ENCODE data around the gene MAST4. TPM values are rescaled to one million over a fixed set of nuclear protein-coding genes. Genes with fewer than 3 reads are reported as not detected.

The MAST4 gene
- total and polyA plus RNA-seq, 2 of the 13 experiments (the other 11 are each of a cell fraction or from before 2014, with no cell fraction given), result 3.4 to 3.7 TPM

DNA sequence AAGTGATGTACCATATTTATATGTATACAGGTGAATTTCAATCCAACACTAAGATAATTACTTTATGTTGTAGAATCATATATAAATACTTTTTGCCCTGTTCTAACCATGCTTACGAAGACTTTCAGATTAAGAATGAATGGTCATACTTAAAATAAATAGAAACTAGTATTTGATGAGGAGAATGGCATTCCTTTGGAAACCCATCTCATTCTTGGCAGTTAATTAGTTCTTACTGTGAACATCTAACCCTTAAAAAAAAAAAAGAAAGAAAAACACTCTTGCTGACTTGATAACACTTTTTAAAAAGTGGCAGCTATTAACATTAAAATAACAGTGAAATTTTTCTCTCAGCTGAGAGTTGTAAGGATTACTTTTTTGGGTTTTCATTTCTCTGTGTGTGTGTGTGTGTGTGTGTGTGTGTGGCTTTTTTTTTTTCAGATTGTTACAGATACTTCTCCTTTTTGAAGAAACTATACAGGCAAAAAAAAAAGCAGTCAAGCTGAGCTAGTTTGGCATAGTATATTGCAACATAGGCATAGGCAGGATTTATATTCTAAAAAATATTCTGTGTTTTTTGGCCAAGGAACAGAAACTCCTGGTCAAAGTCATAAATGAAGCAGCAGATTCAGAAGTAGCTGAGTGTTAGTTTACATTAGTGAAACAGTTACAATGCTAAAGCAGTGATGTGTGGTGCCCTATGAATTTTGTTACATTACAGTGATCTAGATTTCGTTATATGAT, 436.9 kb downstream of the MAST4 start:
- no TSS peak for BruUV-seq (replicated peaks)
- ChIA-PET CTCF (ENCODE audit: low intra/inter-chr PET ratio, low total read pairs) (no interaction called here), POLR2A (no interaction called here)
- WGBS (ENCODE audit: low lambda C conversion rate), result 93% methylated on average over 2 of the region's 2 CpGs
- intact Hi-C loops (cut with micrococcal nuclease; ENCODE audit: unreplicated experiment) (no loop called here), in situ Hi-C loops (cut with HindIII; ENCODE audit: extremely low pct_ligation_motif_present, low pct_unique_long_range_greater_than_20kb) (no loop called here)
- ATAC-seq, result no peak
- Histone ChIP-seq H3K9ac (ENCODE audit: insufficient read depth, low read depth, low read length) (no peak overlapping the region), H3K27me3 (ENCODE audit: control insufficient read depth in 1 of 2, insufficient read depth in 2 of 2, low read length in 2 of 2) (no peaks in the 10 kb centered on the region), H3K4me2 (ENCODE audit: low read depth, low read length) (no peak overlapping the region), H3K36me3 (replicated peaks in 1 of 2; ENCODE audit: control insufficient read depth in 1 of 2, insufficient read depth in 2 of 2, low read length in 2 of 2) (no peaks in the 10 kb centered on the region), H3K4me3 (replicated peaks in 1 of 3; ENCODE audit: insufficient read depth in 1 of 3, low read depth in 2 of 3, low read length in 3 of 3) (no peak overlapping the region), H4K20me1 (ENCODE audit: insufficient read depth, low read length) (no peaks in the 10 kb centered on the region), H3K27ac (ENCODE audit: extremely low read length, insufficient read depth, low read length) (no peak overlapping the region), H2AFZ (ENCODE audit: low read length) (no peak overlapping the region), H3K4me1 (ENCODE audit: insufficient read depth, low read length) (peaks cover 27% of the 10 kb centered on the region), H3K79me2 (ENCODE audit: insufficient read depth, low read length) (no peaks in the 10 kb centered on the region), H3K9me3 (ENCODE audit: low read length) (no peaks in the 10 kb centered on the region)
- no peak for DNase-seq (ENCODE audit: low spot score)
- FAIRE-seq, result no peak
- no peak for TF ChIP-seq ZNF333 (CRISPR knock-in tag; IDR thresholded peaks at IDR 0.05; ENCODE audit: borderline replicate concordance)
- no peak for TF ChIP-seq KDM5A (IDR thresholded peaks at IDR 0.05; ENCODE audit: borderline replicate concordance, low read length)
- TF ChIP-seq, protein P1, sequence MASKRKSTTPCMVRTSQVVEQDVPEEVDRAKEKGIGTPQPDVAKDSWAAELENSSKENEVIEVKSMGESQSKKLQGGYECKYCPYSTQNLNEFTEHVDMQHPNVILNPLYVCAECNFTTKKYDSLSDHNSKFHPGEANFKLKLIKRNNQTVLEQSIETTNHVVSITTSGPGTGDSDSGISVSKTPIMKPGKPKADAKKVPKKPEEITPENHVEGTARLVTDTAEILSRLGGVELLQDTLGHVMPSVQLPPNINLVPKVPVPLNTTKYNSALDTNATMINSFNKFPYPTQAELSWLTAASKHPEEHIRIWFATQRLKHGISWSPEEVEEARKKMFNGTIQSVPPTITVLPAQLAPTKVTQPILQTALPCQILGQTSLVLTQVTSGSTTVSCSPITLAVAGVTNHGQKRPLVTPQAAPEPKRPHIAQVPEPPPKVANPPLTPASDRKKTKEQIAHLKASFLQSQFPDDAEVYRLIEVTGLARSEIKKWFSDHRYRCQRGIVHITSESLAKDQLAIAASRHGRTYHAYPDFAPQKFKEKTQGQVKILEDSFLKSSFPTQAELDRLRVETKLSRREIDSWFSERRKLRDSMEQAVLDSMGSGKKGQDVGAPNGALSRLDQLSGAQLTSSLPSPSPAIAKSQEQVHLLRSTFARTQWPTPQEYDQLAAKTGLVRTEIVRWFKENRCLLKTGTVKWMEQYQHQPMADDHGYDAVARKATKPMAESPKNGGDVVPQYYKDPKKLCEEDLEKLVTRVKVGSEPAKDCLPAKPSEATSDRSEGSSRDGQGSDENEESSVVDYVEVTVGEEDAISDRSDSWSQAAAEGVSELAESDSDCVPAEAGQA (IDR thresholded peaks at IDR 0.05; ENCODE audit: low read depth), result no peak
- TF ChIP-seq, protein P1 (CRISPR knock-in tag; IDR thresholded peaks at IDR 0.05; ENCODE audit: borderline replicate concordance), result no peak
- TF ChIP-seq PHF8 (CRISPR knock-in tag; IDR thresholded peaks at IDR 0.05), result no peak
- no peak for TF ChIP-seq ZNF3 (CRISPR knock-in tag; IDR thresholded peaks at IDR 0.05)
- no peak for TF ChIP-seq FOXA3 (CRISPR knock-in tag; IDR thresholded peaks at IDR 0.05)

Data from HepG2 (cell line).